HG03571 (cell line): ENCODE data around the gene METAP1.
"Not testable (repeated sequence)": the region's sequence is repeated elsewhere in the genome, so short reads cannot be mapped to it uniquely, and the experiment has no call there.

Experiments used
- ATAC-seq: cut with Tn5 transposase; IDR thresholded peaks from one replicate; pipeline ENCODE4 v1.9.1; 2021; ENCODE audit not compliant: unreplicated experiment

The METAP1 gene

DNA sequence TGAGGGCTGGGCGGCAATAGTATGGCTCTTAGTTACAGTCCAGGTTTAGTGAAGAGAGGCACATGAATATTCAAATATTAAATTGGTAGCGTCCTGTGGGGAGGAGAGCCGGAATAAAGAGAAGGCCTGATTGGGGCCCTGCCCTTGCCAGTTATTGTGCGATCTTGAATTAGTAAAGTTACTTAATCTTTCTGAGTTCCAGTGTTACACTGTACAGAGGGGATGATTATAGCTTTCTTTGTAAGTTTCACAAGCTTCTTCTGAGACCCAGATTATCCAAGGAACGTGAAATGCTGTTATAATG lies 1.2 kb downstream of the METAP1 start:
- no peak for ATAC-seq

DNA sequence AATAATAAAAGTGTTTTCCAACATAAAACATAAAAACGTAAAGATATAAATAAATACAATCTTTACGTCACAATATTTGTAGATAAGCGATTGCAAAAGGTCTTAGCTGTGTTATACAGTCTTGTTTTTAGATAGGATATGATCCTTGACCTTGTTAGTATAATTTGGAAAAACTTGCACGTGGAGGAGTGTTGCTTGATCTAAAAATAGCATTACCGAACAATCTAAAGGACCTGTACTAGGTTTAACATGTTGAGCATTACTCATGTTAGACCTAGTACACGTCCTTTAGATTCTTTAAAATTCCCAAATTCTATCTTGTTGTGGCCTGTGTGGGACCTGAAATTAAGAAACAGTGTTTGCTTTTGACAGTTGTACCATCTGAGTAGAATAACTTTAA lies 1.6 kb downstream of the METAP1 start:
- no peak for ATAC-seq

DNA sequence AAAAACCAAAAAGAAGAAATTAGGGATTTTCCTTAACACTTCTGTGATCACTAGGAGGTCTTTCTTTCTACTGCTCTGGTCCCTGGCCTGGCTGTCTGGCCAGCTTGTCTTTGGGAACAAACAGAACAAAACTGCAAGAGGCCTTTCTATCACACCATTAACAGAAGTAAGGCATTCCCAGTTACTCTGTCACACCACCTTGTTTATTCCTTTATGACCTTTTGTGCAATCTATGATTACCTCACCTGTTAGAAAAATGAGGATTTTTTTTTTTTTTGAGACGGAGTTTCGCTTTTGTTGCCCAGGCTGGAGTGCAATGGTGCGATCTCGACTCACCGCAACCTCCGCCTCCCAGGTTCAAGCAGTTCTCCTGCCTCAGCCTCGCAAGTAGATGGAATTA lies 3.0 kb downstream of the METAP1 start:
- ATAC-seq, result no peak

GRCh38 chr4:99002279-99002678 lies 6.8 kb downstream of the METAP1 start:
- no peak for ATAC-seq

- ATAC-seq, result no peak
These were observed 12.5 kb downstream of the METAP1 start for GRCh38 chr4:99008051-99008450.

DNA sequence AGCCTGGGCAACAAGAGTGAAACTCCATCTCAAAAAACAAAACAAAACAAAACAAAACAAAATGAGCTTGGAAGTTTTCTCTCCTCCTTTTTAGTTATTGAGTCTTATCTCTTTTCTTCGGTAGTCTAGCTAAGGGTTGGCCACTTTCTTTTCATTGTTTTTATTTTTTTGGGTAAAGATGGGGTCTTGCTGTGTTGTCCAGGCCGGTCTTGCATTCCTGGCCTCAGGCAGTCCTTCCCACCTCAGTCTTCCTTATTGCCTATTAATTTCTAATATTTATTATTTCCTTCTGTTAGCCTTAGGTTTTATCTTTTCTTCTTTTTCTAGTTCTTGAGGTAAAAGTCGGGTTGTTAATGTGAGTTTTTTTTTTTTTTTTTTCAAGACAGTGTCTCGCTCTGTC lies 16.4 kb downstream of the METAP1 start:
- no peak for ATAC-seq

DNA sequence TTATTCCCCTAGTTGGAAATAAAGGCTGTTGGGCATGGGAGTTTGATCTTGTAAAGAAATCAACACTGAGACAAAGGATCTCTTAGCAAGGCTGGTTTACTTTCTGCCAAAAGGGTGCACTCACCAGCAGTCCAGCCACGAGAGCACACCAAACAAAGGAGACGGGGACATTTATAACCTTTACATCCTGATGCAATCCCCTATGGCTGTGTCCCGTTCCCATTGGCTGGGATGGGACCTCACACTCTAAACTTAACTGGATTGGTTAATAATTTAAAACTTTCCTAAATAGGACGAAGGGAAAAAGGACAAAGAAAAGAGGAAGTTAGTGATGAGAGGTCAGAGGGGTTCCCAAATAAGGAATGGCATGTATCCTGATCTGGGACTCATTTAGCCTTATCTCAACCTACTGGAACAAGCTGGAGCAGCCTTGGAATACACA lies 17.9 kb downstream of the METAP1 start:
- no peak for ATAC-seq

DNA sequence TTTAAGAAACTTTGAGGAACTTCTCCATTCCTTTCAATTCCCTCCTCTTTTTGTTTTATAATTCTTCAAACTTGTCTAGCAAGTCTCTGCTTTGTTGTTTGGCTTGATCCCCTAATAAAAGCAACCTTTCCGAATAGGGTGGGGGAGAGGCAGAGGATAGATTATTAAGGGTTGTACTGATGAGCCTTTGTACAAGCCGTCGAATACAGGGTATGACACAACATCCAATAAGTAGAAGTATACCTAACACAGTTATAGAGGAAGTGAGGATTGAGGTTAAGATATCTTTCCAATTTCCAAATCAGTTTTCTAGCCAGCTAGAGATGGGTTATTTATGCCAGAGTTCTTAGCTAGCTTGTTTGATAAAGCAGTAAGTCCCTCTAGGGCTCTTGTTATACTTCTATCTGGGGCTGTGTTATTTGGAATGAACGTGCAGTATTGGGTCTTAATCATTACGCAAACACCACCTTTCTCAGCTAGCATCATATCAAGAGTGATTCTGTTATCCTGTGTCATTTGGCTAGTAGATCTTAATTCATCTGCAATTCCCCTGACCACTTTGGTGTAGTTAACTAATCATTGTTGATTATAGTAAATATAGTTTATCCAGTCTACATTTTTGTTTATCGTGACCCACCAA lies 18.5 kb downstream of the METAP1 start:
- ATAC-seq, result no peak

- ATAC-seq, result no peak
These were observed 25.9 kb downstream of the METAP1 start for GRCh38 chr4:99021386-99021785.

DNA sequence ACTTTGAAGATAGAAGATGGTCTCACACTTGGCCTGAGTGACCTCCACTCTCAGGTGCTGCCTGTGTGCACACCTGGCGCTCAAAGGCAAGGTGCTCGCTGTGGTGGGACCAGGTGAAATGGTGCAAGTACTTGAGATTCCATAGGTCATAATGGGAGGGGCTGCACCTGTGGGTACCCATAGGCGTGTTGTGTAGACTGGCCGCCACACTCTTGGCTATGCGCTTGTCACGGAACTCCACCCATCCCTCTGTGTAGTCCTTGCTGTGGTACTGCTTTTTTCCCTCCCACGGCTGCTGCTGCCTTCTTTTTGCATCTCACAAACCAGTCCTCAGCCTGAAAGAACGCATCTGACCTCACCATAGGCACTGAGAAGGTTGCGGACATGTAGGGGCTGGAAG lies 27.0 kb downstream of the METAP1 start:
- ATAC-seq, result no peak

GRCh38 chr4:99023800-99024251 lies 28.3 kb downstream of the METAP1 start:
- ATAC-seq, result not testable (repeated sequence)

DNA sequence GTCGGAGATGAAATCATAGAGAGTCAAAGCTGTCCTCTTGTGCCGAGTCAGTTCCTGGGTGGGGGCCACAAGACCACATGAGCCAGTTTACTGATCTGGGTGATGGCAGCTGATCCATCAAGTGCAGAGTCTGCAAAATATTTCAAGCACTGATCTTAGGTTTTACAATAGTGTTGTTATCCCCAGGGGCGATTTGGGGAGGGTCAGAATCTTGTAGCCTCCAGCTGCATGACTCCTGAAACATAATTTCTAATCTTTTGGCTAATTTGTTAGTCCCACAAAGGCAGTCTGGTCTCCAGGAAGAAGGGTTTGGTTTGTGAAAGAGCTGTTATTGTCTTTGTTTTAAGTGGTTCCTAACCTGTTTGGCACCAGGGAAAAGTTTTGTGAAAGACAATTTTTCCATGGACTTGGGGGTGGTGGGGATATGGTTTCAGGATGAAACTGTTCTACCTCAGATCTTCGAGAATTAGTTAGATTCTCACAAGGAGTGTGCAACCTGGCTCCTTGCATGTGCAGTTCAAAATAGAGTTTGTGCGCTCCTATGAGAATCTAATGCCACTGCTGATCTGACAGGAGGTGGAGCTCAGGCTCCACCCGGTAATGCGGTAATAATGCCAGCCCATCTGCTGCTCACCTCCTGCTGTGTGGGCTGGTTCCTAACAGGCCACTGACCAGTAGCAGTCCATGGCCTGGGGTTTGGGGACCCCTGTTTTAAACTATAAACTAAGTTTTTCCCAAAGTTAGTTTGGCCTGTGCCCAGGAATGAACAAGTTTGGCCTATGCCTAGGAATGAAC lies 29.2 kb downstream of the METAP1 start:
- no peak for ATAC-seq

- ATAC-seq, result no peak
These were observed 30.0 kb downstream of the METAP1 start for GRCh38 chr4:99025506-99025905.

DNA sequence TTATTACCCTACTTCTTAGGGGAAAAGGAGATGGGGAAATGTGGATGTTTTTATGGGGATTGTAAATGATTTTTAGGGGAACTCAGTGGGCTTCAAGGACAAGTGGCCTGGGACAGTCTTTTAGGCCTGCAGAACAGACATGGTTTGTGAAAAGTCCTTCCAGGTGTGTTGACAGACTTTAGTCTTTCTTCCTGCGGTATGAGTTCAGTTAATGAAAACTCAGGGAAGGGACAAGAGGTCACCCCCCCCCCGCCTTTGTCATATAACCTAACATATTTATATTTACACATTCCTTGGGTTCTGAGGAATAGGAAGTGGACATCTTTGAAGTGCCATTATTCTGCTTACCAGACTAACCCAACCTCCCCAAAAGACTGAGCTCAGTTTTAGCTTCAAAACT lies 31.8 kb downstream of the METAP1 start:
- ATAC-seq, result no peak

- peak; percentile 60 for ATAC-seq
These were observed 32.7 kb downstream of the METAP1 start for GRCh38 chr4:99028187-99028586.

DNA sequence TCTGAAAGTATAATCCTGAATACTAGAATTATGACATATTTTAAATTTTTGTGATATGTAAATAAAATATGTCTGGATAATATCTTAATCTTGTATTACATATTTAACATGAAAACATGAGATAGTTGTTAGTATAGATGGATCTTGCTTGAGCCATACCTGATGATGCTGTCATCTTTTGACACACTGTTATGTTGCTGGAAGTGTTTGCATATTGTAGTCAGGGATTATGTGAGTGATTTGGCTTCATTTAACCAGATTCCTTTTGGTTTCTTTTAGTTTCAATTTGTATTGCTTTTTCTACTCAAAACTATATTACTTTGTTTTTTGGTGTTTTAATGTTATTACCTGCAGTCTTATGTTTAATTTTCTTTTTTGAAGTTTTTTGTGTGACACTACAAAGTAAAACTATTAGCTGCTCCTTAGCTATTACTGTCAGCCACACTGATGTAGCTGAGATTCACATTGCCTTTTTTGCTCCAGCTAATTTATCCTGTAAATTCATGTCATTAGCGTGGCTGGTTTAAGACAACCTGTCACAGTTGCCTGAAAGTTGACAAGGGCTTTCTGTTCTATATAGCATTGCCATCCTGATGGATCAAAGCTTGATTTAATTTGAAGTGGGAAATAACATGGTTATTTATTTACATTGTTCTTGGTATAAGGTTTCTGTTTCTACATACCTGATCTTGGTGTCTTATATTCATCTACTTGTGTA lies 33.7 kb downstream of the METAP1 start:
- ATAC-seq, result no peak

DNA sequence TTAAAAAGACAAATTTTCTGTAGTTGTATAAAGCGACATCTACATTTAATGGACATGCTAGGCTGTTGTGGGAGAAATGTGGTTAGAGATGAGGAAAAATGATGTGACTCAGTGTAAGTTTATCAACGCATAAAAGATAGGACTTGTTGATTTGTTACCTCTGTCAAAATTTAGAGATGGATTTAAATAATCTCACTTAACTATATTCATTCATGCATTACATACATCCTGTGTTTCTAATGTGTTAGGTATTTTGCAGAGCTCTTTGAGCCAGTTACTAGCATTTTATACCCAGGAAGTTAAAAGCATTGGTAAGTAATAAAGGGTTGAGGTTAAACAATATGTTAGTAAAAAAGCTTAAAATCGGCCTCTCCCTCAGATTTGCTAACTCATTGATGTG lies 34.3 kb downstream of the METAP1 start:
- ATAC-seq, result no peak

DNA sequence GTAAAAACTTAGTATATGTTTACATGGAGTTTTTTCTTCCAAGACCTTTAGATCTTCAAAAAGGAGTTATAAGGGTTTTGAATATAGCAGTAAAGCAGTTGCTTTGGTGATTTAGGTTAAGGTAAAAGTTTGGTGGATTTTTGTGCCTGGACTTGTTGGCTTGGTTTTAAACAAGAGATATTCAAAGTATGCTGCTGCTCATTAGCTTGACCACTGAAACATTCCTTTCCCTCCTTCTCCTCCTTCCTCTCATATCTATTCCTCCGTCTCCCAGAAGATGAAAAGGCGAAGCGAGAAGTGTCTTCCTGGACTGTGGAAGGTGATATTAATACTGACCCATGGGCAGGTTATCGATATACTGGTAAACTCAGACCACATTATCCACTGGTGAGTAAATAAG lies 38.4 kb downstream of the METAP1 start:
- no peak for ATAC-seq

- ATAC-seq, result no peak
These were observed 42.7 kb downstream of the METAP1 start for GRCh38 chr4:99038213-99038612.

DNA sequence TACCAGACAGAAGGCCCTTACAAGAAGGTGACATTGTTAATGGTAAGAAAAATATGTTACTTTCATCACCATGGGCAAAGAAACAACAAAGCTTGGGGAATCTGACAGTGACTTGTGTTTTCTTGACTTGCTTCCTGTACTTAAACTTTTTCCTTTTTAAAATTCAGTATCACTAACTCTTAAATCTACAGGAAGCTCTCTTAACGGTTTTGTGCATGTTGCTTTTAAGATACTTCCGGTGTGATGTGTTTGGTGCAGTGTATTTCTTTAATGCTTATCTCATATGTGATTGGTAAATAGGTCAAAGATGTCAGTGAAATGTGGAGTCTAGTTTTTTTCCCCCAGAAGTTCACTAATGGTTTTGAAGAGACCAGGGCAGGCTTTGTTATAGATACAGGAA lies 47.8 kb downstream of the METAP1 start:
- ATAC-seq, result no peak

GRCh38 chr4:99047710-99048109 lies 52.2 kb downstream of the METAP1 start:
- no peak for ATAC-seq

GRCh38 chr4:99052902-99053301 lies 57.4 kb downstream of the METAP1 start:
- ATAC-seq, result no peak
